Vagina (tissue), 2 donors: ENCODE data around the gene MYCBPAP.

ENCODE experiments used
- POLR2A ChIP-seq, 2 donors: fragments of 450-650 bp; IDR thresholded peaks; one replicate each; pipeline ENCODE4 v1.6.1; 2017; ENCODE audit warnings: antibody characterized with exemption in 2 of 2, mild to moderate bottlenecking in 2 of 2, moderate library complexity in 2 of 2
- POLR2AphosphoS5 ChIP-seq, 2 donors: sonication (generic); formaldehyde crosslinking; IDR thresholded peaks; one replicate each; pipeline ENCODE4 v1.9.0; 2017; ENCODE audit warnings: antibody characterized with exemption in 2 of 2, mild to moderate bottlenecking in 2 of 2, low read depth in 1 of 2; ENCODE audit not compliant: insufficient read depth in 1 of 2
- TF ChIP-seq, protein P1 (sequence below), 3 experiments: fragments of 450-650 bp in 2 of 3; fragments of 200-600 bp in 1 of 3; sonication (generic) in 1 of 3; IDR thresholded peaks; one replicate each; pipeline ENCODE4 v1.5.1; 2017 to 2019; ENCODE audit warnings: antibody characterized with exemption in 3 of 3, mild to moderate bottlenecking in 2 of 3, moderate library complexity in 2 of 3

DNA sequence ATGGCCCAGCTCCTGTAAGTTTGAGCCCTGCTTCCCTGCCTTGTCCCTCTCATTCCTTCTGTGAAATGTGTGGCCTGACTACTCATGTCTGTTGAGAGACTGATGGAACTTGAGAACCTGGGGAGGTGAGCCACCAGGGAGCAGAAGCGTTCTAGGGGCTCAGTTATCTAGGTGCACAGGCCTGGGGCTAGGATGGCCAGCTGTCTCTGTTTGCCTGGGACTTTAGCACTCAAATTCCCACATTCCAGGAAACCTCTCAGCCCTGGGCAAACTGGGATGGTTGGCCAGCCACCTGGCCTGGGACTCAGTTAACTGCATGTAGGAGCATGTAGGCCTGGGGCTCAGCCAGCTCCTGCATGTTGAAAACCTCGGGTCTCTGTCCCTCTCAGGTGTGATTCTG lies 15.0 kb downstream of the MYCBPAP start:
- TF ChIP-seq POLR2A (IDR thresholded peaks at IDR 0.05), result no peak
- TF ChIP-seq, protein P1, sequence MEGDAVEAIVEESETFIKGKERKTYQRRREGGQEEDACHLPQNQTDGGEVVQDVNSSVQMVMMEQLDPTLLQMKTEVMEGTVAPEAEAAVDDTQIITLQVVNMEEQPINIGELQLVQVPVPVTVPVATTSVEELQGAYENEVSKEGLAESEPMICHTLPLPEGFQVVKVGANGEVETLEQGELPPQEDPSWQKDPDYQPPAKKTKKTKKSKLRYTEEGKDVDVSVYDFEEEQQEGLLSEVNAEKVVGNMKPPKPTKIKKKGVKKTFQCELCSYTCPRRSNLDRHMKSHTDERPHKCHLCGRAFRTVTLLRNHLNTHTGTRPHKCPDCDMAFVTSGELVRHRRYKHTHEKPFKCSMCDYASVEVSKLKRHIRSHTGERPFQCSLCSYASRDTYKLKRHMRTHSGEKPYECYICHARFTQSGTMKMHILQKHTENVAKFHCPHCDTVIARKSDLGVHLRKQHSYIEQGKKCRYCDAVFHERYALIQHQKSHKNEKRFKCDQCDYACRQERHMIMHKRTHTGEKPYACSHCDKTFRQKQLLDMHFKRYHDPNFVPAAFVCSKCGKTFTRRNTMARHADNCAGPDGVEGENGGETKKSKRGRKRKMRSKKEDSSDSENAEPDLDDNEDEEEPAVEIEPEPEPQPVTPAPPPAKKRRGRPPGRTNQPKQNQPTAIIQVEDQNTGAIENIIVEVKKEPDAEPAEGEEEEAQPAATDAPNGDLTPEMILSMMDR (IDR thresholded peaks at IDR 0.05), result no peak
- no peak for TF ChIP-seq POLR2AphosphoS5 (IDR thresholded peaks at IDR 0.05; ENCODE audit: insufficient read depth in 1 of 2, low read depth in 1 of 2)
